Adipose tissue (tissue), 3 donors: ENCODE data around the gene HOMER2. TPM values are rescaled to one million over a fixed set of nuclear protein-coding genes. Genes with fewer than 3 reads are reported as not detected.

Experiments used
- H3K27ac ChIP-seq: one replicate; pipeline ENCODE4 v1.5.1; 2013; ENCODE audit warnings: low read depth, low read length
- WGBS, 3 donors: extraction: QIAGEN DNeasy Blood & Tissue Kit; methylation state at CpG; one replicate each; pipeline ENCODE4 v1.1.7; 2013; 5-methylcytosine and 5-hydroxymethylcytosine counted together
- polyA plus RNA-seq, 3 donors: library from polyadenylated mRNA; stranded (reverse); fragments of 200-250 nt; gene quantifications; one replicate each; pipeline ENCODE4 v1.2.3, GENCODE V29; 2013
- donor health status: healthy with polysubstance abuse.
- donor health status: Bipolar disorder and iron deficiency.
- donor health status: healthy.

HOMER2 gene
- polyA plus RNA-seq, 3 donors, result 2.8 to 84.9 (median 5.3) TPM

- WGBS, 3 donors, result 76 to 81% (median 77%) methylated on average over 7 of the region's 7 CpGs
- no peak overlapping the region for H3K27ac ChIP-seq
These were observed 153.2 kb downstream of the HOMER2 start for GRCh38 chr15:82799183-82799841.

Other genes with a start within 250 kb of the HOMER2 start
- 1 to 10 TPM in 1 of 3 donors, under 1 TPM in 2; 0.67 to 2.4 (median 0.70) TPM for gene AP3B2, start 242.8 kb downstream of the HOMER2 start, polyA plus RNA-seq
- gene FSD2, start 146.7 kb downstream of the HOMER2 start, polyA plus RNA-seq, result under 1 TPM in 2 of 3 donors, not detected in 1; 0.01 to 0.11 TPM
- 1 to 10 TPM; 3.2 to 4.8 (median 4.5) TPM for gene WHAMM, start 143.1 kb downstream of the HOMER2 start, polyA plus RNA-seq
- gene RAMAC, start 33.5 kb upstream of the HOMER2 start, polyA plus RNA-seq, result 10 to 100 TPM; 11.8 to 19.8 (median 13.8) TPM
- gene C15orf40, start 58.9 kb upstream of the HOMER2 start, polyA plus RNA-seq, result 10 to 100 TPM; 14.4 to 53.5 (median 33.6) TPM
- gene BTBD1, start 114.5 kb upstream of the HOMER2 start, polyA plus RNA-seq, result 10 to 100 TPM; 14.6 to 30.6 (median 29.1) TPM
- 1 to 10 TPM in 2 of 3 donors, under 1 TPM in 1; 0.67 to 8.8 (median 5.5) TPM for gene TM6SF1, start 154.9 kb upstream of the HOMER2 start, polyA plus RNA-seq